HG03064 (cell line): ENCODE results near the gene KCNJ11.

Experiments
- ATAC-seq: cut with Tn5 transposase; IDR thresholded peaks from one replicate; pipeline ENCODE4 v1.9.1; 2021; ENCODE audit warnings: low read depth; ENCODE audit not compliant: unreplicated experiment

KCNJ11 gene

GRCh38 chr11:17393472-17393871 lies 5.0 kb upstream of the KCNJ11 start:
- ATAC-seq: no peak

- no peak for ATAC-seq
Observed at GRCh38 chr11:17392872-17393271, 4.4 kb upstream of the KCNJ11 start.

- no peak for ATAC-seq
Observed at GRCh38 chr11:17391493-17392355, 3.3 kb upstream of the KCNJ11 start.

- ATAC-seq: no peak
Observed at GRCh38 chr11:17389957-17390649, 1.6 kb upstream of the KCNJ11 start.

GRCh38 chr11:17389211-17389956 lies 925 bp upstream of the KCNJ11 start:
- ATAC-seq: peak; percentile 56

GRCh38 chr11:17387811-17388210 lies 648 bp downstream of the KCNJ11 start:
- no peak for ATAC-seq

GRCh38 chr11:17387254-17387653 lies 1.2 kb downstream of the KCNJ11 start:
- no peak for ATAC-seq

- no peak for ATAC-seq
Observed at GRCh38 chr11:17386331-17387084, 2.0 kb downstream of the KCNJ11 start.

GRCh38 chr11:17385926-17386325 lies 2.5 kb downstream of the KCNJ11 start:
- no peak for ATAC-seq

GRCh38 chr11:17385492-17385891 lies 3.0 kb downstream of the KCNJ11 start:
- ATAC-seq: no peak

- ATAC-seq: no peak
Observed at GRCh38 chr11:17384002-17384511, 4.4 kb downstream of the KCNJ11 start.

GRCh38 chr11:17383461-17383860 lies 5.0 kb downstream of the KCNJ11 start:
- no peak for ATAC-seq

- no peak for ATAC-seq
Observed at GRCh38 chr11:17382046-17382728, 6.3 kb downstream of the KCNJ11 start.

GRCh38 chr11:17381156-17381555 lies 7.3 kb downstream of the KCNJ11 start:
- no peak for ATAC-seq

- ATAC-seq: no peak
Observed at GRCh38 chr11:17379383-17380180, 8.9 kb downstream of the KCNJ11 start.

- no peak for ATAC-seq
Observed at GRCh38 chr11:17378655-17379054, 9.8 kb downstream of the KCNJ11 start.

GRCh38 chr11:17376493-17376892 lies 12.0 kb downstream of the KCNJ11 start:
- no peak for ATAC-seq

- ATAC-seq: no peak
Observed at GRCh38 chr11:17375547-17375946, 12.9 kb downstream of the KCNJ11 start.

GRCh38 chr11:17371614-17372013 lies 16.8 kb downstream of the KCNJ11 start:
- no peak for ATAC-seq
